Adrenal gland (tissue), 12 donors: ENCODE data around the gene PICK1. TPM values are rescaled to one million over a fixed set of nuclear protein-coding genes. Genes with fewer than 3 reads are reported as not detected.
A peak's percentile ranks its signal among the peaks of the same experiment; 100 is the strongest.

ENCODE experiments used
- DNase-seq, 7 donors: peaks; one replicate each; pipeline ENCODE4 v3.0.0-alpha.2; 2019 to 2020
- H3K27ac ChIP-seq, 5 donors: fragments of 200-600 bp; sonication (generic) in 4 of 5; 1 replicate in 3 of 5; 2 replicates in 2 of 5; pipeline versions ENCODE4 v1.5.1 to v1.8.0; 2016 to 2020; ENCODE audit warnings: mild to moderate bottlenecking in 1 of 5
- H3K27me3 ChIP-seq: fragments of 200-600 bp; 2 replicates; pipeline ENCODE4 v1.8.0; 2021
- H3K36me3 ChIP-seq, 2 donors: fragments of 200-600 bp; replicated peaks in 1 of 2; 1 replicate in 1 of 2; 2 replicates in 1 of 2; pipeline versions ENCODE4 v1.5.1 to v1.8.0; 2018 to 2022
- H3K4me1 ChIP-seq, 2 donors: fragments of 200-600 bp; replicated peaks in 1 of 2; 1 replicate in 1 of 2; 2 replicates in 1 of 2; pipeline versions ENCODE4 v1.5.1 to v1.8.0; 2018 to 2021
- H3K4me3 ChIP-seq, 4 donors: fragments of 200-600 bp; sonication (generic) in 3 of 4; one replicate each; pipeline ENCODE4 v1.5.1; 2016 to 2018
- H3K9me3 ChIP-seq, 3 donors: fragments of 200-600 bp; sonication (generic) in 1 of 3; replicated peaks in 1 of 3; 1 replicate in 2 of 3; 2 replicates in 1 of 3; pipeline versions ENCODE4 v1.5.1 to v1.8.0; 2016 to 2021
- POLR2A ChIP-seq, 2 donors: fragments of 450-650 bp; IDR thresholded peaks; one replicate each; pipeline ENCODE4 v1.6.1; 2017; ENCODE audit warnings: antibody characterized with exemption in 2 of 2, mild to moderate bottlenecking in 2 of 2, moderate library complexity in 1 of 2
- WGBS, 4 donors: extraction: QIAGEN DNeasy Blood & Tissue Kit in 2 of 4; methylation state at CpG; one replicate each; pipeline versions ENCODE4 v1.1.5 to v1.1.7; 2013 to 2017; 5-methylcytosine and 5-hydroxymethylcytosine counted together
- intact Hi-C, 2 donors: fragments of 100-400 bp; cut with DNase I; formaldehyde crosslinking; loops; one replicate each; pipeline versions ENCODE4 v1.14.1 to v1.15.0; 2022 to 2023
- polyA plus RNA-seq, 3 donors: library from polyadenylated mRNA; stranded (reverse); fragments of 200-250 nt in 2 of 3; fragments of 350-450 nt in 1 of 3; fragmentation: Illumina TruSeq in 1 of 3; extraction: RNeasy Lipid Tissue Mini Kit (QIAGEN cat#74804) in 1 of 3; gene quantifications; one replicate each; pipeline ENCODE4 v1.2.3, GENCODE V29; 2013 to 2014
- total RNA-seq, 9 donors: library from RNA; depleted of rRNA in 4 of 9; stranded (reverse); fragments of >200 nt in 4 of 9; fragments of 120-200 nt in 1 of 9; fragmentation: NEBNext Ultra II Directional in 1 of 9; extraction: Animal tissue kit (Norgen Biotek cat#: 25700) in 1 of 9; gene quantifications; one replicate each; pipeline versions ENCODE4 v1.1.0 to v1.2.4, GENCODE V29; 2013 to 2023
- TF ChIP-seq, protein P1 (sequence below), 6 experiments: fragments of 450-650 bp in 4 of 6; fragments of 200-600 bp in 2 of 6; sonication (generic) in 1 of 6; IDR thresholded peaks; 1 replicate in 5 of 6; 2 replicates in 1 of 6; pipeline versions ENCODE4 v1.5.1 to v1.8.0; 2016 to 2021; ENCODE audit warnings: antibody characterized with exemption in 6 of 6, mild to moderate bottlenecking in 2 of 6, moderate library complexity in 1 of 6
- donor health status: healthy with polysubstance abuse.
- donor health status: Bipolar disorder and iron deficiency.
- donor health status: DM: yes; HTN: yes; CAD: no.
- donor health status: DM: no; HTN: no; CAD: no.
- donor health status: DM: no; HTN: no; CAD: no.
- donor health status: DM: yes; HTN: yes; CAD: no.

PICK1 gene
- total and polyA plus RNA-seq, 12 donors = 28.7 to 93.6 (median 39.0) TPM

DNA sequence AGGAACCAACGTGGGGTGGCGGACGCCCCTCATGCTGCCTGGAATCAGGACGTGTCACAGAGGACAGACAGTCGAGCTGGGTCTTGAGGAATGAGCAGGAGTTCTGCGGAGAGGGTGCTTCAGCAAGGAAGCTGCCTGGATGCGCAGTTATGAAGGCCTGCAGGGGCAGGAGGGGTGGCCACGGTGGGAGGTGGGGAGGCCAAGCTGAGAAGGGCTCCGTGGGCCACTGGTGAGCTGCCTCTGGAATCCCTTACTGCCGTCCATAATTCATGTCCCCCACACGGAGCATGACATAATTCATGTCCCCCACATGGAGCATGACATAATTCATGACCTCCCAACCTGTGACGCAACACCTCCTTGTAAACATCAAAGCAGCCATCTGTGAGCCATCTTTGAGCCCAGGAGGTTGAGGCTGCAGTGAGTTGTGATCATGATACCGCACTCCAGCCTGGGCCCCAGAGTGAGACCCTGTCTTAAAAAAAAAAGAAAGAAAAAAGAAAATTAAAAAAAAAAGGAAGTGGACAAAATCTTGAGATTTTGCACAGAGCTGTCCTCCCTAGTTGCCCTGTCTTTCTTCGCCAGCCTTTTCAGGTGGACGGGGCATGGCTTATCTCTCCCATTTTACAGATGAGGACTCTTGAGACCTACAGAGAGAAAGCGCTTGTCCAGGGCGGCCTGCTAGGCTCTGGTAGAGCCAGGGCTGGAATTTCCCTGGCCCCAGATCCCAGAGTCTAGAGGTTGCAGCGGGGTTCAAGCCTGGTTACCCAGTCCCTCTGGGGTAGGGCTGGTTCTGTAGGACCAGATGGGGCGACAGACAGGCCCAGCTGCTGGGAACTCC is 24.3 kb upstream of the PICK1 start:
- H3K27me3 ChIP-seq = no peaks in the 10 kb centered on the region
- intact Hi-C loops = no loop called here
- no peaks in the 10 kb centered on the region for H3K9me3 ChIP-seq
- TF ChIP-seq, protein P1, sequence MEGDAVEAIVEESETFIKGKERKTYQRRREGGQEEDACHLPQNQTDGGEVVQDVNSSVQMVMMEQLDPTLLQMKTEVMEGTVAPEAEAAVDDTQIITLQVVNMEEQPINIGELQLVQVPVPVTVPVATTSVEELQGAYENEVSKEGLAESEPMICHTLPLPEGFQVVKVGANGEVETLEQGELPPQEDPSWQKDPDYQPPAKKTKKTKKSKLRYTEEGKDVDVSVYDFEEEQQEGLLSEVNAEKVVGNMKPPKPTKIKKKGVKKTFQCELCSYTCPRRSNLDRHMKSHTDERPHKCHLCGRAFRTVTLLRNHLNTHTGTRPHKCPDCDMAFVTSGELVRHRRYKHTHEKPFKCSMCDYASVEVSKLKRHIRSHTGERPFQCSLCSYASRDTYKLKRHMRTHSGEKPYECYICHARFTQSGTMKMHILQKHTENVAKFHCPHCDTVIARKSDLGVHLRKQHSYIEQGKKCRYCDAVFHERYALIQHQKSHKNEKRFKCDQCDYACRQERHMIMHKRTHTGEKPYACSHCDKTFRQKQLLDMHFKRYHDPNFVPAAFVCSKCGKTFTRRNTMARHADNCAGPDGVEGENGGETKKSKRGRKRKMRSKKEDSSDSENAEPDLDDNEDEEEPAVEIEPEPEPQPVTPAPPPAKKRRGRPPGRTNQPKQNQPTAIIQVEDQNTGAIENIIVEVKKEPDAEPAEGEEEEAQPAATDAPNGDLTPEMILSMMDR (IDR thresholded peaks at IDR 0.05) = no peak
- TF ChIP-seq POLR2A (IDR thresholded peaks at IDR 0.05) = no peak
- H3K27ac ChIP-seq = peak overlapping the region in 2 of 5 donors; percentile 67 to 87
- H3K4me3 ChIP-seq = no peak overlapping the region
- no peaks in the 10 kb centered on the region for H3K36me3 ChIP-seq
- peaks cover 16 to 20% of the 10 kb centered on the region in 2 donors for H3K4me1 ChIP-seq
- peak in 2 of 7 donors; percentile 25 to 45 for DNase-seq
- 82 to 84% (median 82%) methylated on average over 13 to 19 of the region's 19 CpGs for WGBS, 4 donors

DNA sequence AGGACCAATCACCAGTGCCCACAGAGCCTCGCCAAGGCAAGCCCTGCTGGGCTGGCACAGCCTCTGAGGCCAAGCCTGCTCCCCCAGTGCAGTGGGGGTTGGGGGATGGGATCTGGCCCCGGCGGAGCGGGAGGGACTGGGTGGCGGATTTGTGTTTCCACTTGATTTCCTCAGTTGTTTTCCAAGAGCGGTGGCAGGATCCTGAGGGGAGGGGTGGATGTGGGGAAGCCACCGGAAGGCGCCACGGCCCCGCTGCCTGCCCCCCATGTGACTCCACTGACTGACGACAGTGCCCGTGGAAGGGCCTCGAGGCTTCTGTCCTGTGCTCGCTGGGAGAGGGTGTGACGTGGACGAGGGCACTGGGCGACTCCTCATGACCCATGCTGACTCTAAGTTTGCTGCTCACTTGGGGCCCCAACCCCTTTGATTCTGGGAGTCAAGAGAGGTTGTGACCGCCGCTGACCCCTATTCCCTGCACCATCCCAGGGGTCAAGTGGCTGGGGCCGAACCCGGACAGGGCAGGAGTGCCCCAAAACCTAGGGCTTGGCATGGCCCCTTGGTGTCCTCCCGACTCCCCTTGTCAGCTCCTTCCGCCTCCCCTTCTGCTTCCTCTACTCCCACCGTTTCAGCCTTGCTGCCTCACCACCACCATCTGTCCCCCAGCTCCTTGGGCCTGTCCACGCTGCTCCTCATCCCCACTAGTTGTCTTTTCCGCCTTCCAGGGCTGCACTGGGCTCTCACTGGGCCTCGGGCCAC is 23.5 kb upstream of the PICK1 start:
- 67 to 82% (median 72%) methylated on average over 20 to 27 of the region's 27 CpGs for WGBS, 4 donors
- peak overlapping the region in 4 of 5 donors; percentile 14 to 87 (median 52) for H3K27ac ChIP-seq

DNA sequence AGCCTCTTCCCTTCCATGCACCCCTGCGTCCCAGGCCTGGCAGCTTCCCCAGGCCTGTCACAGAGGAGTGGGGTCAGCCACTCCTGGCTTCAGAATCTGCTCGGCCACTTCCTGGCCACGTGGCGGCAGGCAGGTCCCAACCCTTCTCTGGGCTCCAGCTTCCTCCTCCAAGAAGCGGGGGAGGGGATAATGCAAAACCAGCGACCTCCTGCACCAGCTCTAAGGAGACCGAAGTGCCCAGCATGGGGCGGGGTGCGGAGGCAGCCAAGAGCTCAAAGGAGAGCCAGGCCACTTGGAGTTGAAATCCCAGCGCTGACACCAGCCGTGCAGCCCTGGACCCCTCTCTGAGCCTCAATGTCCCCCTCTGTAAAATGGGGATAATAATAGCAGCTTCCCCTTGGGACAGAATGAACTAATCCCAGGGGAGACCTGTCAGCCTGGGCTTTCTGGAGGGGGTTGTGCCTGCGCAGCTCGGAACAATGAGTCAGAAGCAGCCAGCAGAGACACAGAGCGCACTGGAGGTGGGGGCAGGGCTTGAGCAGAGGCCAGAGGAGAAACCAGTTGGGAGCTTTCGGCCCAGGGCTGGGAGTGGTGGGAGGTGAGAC is 22.8 kb upstream of the PICK1 start:
- Histone ChIP-seq H3K36me3 (no peaks in the 10 kb centered on the region), H3K27me3 (no peaks in the 10 kb centered on the region), H3K4me3 (peak overlapping the region in 1 of 4 donors; percentile 10), H3K4me1 (peaks cover 16 to 20% of the 10 kb centered on the region in 2 donors), H3K27ac (peak overlapping the region in 4 of 5 donors; percentile 14 to 87 (median 52)), H3K9me3 (no peaks in the 10 kb centered on the region)
- TF ChIP-seq, protein P1 (IDR thresholded peaks at IDR 0.05) = no peak
- peak in 1 of 2 donors; percentile 35 for TF ChIP-seq POLR2A (IDR thresholded peaks at IDR 0.05)
- 19 to 36% (median 33%) methylated on average over 5 to 15 of the region's 15 CpGs for WGBS, 4 donors
- DNase-seq = peak; percentile 82 to 94 (median 92)
- intact Hi-C loops = no loop called here

More for the DNA sequence above, 23.5 kb upstream of the PICK1 start:
- intact Hi-C loops = no loop called here
- TF ChIP-seq, protein P1 (IDR thresholded peaks at IDR 0.05) = no peak
- TF ChIP-seq POLR2A (IDR thresholded peaks at IDR 0.05) = no peak
- Histone ChIP-seq H3K36me3 (no peaks in the 10 kb centered on the region), H3K4me1 (peaks cover 16 to 20% of the 10 kb centered on the region in 2 donors), H3K9me3 (no peaks in the 10 kb centered on the region), H3K4me3 (no peak overlapping the region), H3K27me3 (no peaks in the 10 kb centered on the region)
- DNase-seq = peak in 1 of 7 donors; percentile 65
